ENCODE measurements around the gene CNDP1.

DNA sequence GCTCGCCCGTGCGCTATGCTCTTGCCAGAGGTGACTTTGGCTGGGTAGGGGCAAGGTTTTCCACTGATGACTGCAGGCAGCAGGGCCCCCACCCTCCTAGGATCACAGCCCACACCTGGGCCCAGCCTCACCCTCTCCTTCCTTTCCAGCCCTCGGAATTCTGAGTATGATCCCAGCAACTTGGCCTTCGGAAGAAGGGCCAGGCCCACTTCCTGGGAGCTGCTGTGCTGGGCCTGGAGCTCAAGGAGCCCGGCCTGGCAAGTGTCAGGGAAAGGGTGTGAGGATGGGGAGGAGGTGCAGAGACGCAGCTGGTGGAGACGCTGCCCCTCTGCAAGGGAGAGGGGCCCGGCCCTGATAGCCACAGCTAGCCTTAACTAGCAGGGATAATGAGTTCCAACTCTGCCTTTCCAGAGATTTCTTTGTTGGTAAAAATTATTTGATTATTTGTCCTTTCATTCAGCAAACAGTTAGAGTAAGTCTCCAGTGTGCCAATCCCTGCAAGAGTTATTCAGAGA is 1.7 kb upstream of the CNDP1 start:
- no peak for TF ChIP-seq EZH2 (IDR thresholded peaks at IDR 0.05; ENCODE audit: borderline replicate concordance, low read length)
- TF ChIP-seq, protein P1, sequence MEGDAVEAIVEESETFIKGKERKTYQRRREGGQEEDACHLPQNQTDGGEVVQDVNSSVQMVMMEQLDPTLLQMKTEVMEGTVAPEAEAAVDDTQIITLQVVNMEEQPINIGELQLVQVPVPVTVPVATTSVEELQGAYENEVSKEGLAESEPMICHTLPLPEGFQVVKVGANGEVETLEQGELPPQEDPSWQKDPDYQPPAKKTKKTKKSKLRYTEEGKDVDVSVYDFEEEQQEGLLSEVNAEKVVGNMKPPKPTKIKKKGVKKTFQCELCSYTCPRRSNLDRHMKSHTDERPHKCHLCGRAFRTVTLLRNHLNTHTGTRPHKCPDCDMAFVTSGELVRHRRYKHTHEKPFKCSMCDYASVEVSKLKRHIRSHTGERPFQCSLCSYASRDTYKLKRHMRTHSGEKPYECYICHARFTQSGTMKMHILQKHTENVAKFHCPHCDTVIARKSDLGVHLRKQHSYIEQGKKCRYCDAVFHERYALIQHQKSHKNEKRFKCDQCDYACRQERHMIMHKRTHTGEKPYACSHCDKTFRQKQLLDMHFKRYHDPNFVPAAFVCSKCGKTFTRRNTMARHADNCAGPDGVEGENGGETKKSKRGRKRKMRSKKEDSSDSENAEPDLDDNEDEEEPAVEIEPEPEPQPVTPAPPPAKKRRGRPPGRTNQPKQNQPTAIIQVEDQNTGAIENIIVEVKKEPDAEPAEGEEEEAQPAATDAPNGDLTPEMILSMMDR (conservative IDR thresholded peaks at IDR 0.05 in 1 of 2, IDR thresholded peaks at IDR 0.05 in 1 of 2; ENCODE audit: extremely low read depth in 1 of 2, insufficient read depth in 1 of 2, low read depth in 1 of 2, low read length in 2 of 2) = no peak
